HG03095 (cell line): Measurements from ENCODE around the gene PRUNE2.
A peak's percentile ranks its signal among the peaks of the same experiment; 100 is the strongest.

Experiments
- ATAC-seq: cut with Tn5 transposase; IDR thresholded peaks from one replicate; pipeline ENCODE4 v1.9.1; 2021; ENCODE audit warnings: moderate library complexity; ENCODE audit not compliant: unreplicated experiment

PRUNE2 gene

DNA sequence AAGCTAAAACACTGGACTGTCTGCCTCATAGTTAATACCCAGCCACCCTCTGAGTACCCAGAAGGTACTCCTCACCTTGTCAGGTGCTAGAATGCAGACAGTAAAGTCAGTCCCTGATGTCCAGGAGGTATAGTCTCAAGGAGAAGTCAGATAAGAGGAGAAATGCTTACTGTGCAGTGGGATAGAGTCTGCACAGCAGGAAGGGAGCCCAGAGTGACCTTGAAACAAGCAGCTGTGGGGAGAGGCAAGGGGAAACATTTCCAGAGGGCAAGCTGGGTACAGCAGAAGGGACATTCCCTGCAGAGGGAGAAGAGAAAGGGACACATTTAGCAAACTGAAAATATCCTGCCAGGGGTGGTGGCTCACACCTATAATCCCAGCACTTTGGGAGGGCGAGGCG, 324.2 kb downstream of the PRUNE2 start:
- no peak for ATAC-seq

GRCh38 chr9:76580820-76581219, 325.1 kb downstream of the PRUNE2 start:
- ATAC-seq: no peak

GRCh38 chr9:76580188-76580587, 325.7 kb downstream of the PRUNE2 start:
- ATAC-seq: no peak

GRCh38 chr9:76576344-76576743, 329.6 kb downstream of the PRUNE2 start:
- peak; percentile 75 for ATAC-seq

DNA sequence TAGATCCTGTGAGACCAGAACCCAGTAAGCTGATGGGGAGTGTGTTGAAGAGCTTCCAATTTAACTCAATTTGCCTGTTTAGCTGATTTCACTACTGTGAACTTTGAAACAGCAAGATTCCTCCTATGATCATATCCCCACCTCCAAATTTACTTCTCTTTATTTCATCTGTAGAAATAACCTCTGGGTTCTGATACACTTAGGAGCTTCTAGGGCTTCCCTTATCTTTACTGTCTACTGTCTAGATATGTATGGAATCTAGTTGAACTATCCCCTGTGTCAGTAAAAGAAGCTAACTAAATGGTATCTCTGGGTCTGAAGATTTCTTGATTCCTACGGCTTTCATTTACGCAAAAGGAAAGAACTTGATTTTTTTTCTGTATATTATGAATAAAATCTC, 330.2 kb downstream of the PRUNE2 start:
- no peak for ATAC-seq

DNA sequence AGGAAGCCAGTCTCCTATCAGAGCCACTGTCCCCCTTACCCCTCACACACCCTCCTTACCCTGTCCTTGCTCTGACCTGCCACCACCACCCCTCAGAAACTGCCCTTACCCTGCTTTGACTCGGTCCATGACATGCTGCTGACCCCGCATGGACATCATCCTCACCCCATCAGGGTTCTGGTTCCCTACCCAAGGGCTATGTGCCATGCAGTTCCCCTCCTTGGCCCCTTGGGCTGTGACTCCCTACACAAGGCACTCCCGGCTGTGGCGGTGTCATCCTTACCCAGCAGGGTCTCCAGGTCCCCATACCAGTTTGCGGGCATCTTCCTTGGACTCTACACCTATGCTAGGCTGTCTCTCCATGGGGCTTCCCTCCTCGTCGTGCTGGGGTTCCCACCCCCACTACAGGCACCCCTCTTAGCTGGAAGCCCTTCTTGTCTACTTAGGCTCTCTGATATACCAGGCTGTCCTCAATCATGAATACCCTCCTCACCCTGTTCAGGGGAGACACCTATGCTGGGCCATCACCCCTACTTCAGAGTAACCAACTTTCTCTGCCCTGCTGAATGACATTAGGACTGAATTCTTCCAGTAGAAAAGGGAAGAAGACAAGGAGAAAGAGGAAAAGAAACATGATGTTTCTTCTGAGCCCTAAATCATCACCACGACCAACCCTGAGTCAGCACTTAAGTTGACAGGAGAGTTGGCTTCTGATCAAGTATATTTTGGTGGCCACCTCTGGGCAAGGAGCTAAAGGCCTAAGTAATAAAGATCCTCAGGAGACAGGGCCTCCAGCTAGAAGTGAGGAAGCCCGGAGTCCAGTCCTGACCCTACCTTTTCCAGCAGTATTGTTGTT, 331.8 kb downstream of the PRUNE2 start:
- no peak for ATAC-seq

DNA sequence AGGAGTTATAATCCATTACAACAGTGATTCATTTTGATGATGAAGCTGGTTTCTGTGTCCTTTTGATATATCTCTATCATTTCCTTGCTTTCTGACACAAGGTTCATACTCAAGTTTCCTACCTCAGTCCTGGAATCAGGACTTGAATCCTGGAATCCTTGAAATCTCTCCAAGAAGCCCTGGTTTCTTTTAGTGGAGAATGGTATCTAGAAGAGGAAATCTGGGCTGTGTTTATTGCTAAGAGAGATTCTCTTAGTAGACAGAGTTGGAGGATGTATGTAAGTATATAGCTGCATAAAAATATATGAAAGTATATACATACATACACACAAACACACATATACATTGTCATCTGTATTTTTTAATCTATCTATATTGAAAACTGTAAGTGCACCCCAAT, 332.5 kb downstream of the PRUNE2 start:
- ATAC-seq: no peak

- ATAC-seq: no peak
Measured at GRCh38 chr9:76572151-76572550, 333.8 kb downstream of the PRUNE2 start.

DNA sequence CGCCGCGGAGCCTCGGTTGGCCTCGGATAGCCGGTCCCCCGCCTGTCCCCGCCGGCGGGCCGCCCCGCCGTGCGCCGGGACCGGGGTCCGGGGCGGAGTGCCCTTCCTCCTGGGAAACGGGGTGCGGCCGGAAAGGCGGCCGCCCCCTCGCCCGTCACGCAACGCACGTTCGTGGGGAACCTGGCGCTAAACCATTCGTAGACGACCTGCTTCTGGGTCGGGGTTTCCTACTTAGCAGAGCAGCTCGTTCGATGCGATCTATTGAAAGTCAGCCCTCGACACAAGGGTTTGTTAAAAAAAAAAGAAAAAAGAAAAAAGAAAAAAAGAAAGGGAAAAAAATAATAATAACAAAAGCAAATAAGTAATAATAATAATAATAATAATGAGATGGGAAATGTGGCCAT, 334.2 kb downstream of the PRUNE2 start:
- ATAC-seq: no peak

GRCh38 chr9:76571288-76571687, 334.6 kb downstream of the PRUNE2 start:
- ATAC-seq: peak; percentile 81

- ATAC-seq: no peak
Measured at GRCh38 chr9:76570826-76571225, 335.1 kb downstream of the PRUNE2 start.

DNA sequence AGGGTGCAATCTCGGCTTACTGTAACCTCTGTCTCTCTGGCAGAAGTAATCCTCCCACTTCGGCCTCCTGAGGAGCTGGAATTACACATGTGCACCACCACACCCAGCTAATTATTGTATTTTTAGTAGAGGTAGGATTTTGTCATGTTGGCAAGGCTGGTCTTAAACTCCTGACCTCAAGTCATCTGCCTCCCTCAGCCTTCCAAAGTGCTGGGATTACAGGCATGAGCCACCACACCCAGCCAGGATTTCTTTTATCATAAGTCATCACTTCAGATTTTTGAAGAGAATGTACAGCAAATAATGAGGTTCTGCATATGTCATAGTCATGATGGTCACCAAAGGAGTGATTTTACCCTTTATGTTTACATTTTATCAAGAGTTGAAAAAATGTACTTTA, 338.8 kb downstream of the PRUNE2 start:
- ATAC-seq: no peak

GRCh38 chr9:76564297-76564696, 341.6 kb downstream of the PRUNE2 start:
- ATAC-seq: no peak

- peak; percentile 81 for ATAC-seq
Measured at GRCh38 chr9:76562511-76562911, 343.4 kb downstream of the PRUNE2 start.

- ATAC-seq: no peak
Measured at GRCh38 chr9:76561900-76562299, 344.0 kb downstream of the PRUNE2 start.
